Left renal cortex interstitium (tissue), 4 donors: ENCODE measurements around the gene PRMT7. TPM values are rescaled to one million over a fixed set of nuclear protein-coding genes. Genes with fewer than 3 reads are reported as not detected.

Experiments used
- DNase-seq, 4 donors: peaks; one replicate each; pipeline ENCODE4 v3.0.0-alpha.2; 2013; ENCODE audit warnings: low read depth in 4 of 4, low spot score in 2 of 4, missing footprints in 1 of 4
- polyA plus RNA-seq, 4 donors: library from polyadenylated mRNA; unstranded; fragments of 120-200 nt; gene quantifications; one replicate each; pipeline ENCODE4 v1.2.1, GENCODE V29; 2013; ENCODE audit not compliant: insufficient read length in 4 of 4

Gene PRMT7
- polyA plus RNA-seq, 4 donors, result 39.4 to 71.5 (median 61.7) TPM

- no peak for DNase-seq
Observed at GRCh38 chr16:68372806-68373205, 62.0 kb downstream of the PRMT7 start.

GRCh38 chr16:68373528-68374245, 62.9 kb downstream of the PRMT7 start:
- no peak for DNase-seq

GRCh38 chr16:68374246-68374805, 63.5 kb downstream of the PRMT7 start:
- no peak for DNase-seq

- DNase-seq, result no peak
Observed at GRCh38 chr16:68374961-68375660, 64.3 kb downstream of the PRMT7 start.

- no peak for DNase-seq
Observed at GRCh38 chr16:68375801-68376536, 65.2 kb downstream of the PRMT7 start.

GRCh38 chr16:68376590-68376989, 65.8 kb downstream of the PRMT7 start:
- DNase-seq, result no peak

GRCh38 chr16:68377221-68377620, 66.4 kb downstream of the PRMT7 start:
- DNase-seq, result no peak

GRCh38 chr16:68377667-68378393, 67.0 kb downstream of the PRMT7 start:
- no peak for DNase-seq

GRCh38 chr16:68378436-68379415, 67.9 kb downstream of the PRMT7 start:
- DNase-seq, result no peak

GRCh38 chr16:68379472-68380347, 68.9 kb downstream of the PRMT7 start:
- DNase-seq, result no peak

GRCh38 chr16:68380348-68380670, 69.5 kb downstream of the PRMT7 start:
- no peak for DNase-seq

GRCh38 chr16:68380676-68381362, 70.0 kb downstream of the PRMT7 start:
- DNase-seq, result no peak

GRCh38 chr16:68381363-68381724, 70.5 kb downstream of the PRMT7 start:
- no peak for DNase-seq

- DNase-seq, result no peak
Observed at GRCh38 chr16:68382296-68382718, 71.5 kb downstream of the PRMT7 start.

GRCh38 chr16:68383858-68384257, 73.0 kb downstream of the PRMT7 start:
- DNase-seq, result no peak

GRCh38 chr16:68384288-68385161, 73.7 kb downstream of the PRMT7 start:
- DNase-seq, result no peak

GRCh38 chr16:68385371-68385770, 74.6 kb downstream of the PRMT7 start:
- DNase-seq, result no peak
